Kasumi-1 (cell line): ENCODE results near the gene KCNE5.
A peak's percentile ranks its signal among the peaks of the same experiment; 100 is the strongest.
"Not testable (repeated sequence)": the region's sequence is repeated elsewhere in the genome, so short reads cannot be mapped to it uniquely, and the experiment has no call there.

Experiments
- DNase-seq, 2 experiments: peaks; one replicate each; lab custom pipeline; 2025; lab: John Stamatoyannopoulos, UW

Gene KCNE5, protein sequence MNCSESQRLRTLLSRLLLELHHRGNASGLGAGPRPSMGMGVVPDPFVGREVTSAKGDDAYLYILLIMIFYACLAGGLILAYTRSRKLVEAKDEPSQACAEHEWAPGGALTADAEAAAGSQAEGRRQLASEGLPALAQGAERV

DNA sequence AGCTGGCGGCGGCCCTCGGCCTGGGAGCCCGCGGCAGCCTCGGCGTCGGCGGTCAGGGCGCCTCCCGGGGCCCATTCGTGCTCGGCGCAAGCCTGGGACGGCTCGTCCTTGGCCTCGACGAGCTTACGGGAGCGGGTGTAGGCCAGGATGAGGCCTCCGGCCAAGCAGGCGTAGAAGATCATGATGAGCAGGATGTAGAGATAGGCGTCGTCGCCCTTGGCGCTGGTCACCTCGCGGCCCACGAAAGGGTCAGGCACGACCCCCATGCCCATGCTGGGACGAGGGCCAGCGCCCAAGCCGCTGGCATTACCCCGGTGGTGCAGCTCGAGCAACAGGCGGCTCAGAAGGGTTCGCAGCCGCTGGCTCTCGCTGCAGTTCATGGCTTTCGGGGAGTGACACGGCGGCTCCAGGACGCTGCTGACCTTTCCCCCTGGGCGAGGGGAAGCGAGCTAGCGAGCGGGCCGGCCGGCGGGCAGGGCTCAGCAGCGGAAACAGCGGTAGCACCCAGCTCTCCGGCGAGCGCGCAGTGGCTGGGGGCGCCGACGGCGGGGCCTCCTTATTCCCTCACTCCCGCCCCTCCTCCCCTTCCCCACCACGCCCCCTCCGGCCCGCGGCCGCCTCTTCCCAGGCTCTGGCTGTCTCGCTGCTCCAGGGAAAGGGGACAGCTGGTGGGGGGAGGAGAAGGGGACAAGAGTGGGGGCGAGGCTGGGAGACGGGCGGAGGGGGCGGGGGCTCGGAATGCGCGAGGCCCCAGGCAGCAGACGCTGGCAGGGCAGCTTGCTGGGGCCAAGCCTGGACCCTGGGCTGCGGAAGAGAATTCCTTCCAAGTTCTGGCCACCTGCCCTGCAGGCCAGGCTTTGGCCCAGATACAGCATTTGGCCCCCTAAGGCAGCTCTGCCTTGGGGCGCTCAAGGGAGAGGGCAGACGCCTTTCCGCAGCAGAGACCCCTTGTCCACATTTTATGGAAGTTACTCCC, at the start of gene KCNE5:
TSS of gene KCNE5 (minus strand) at position 532 of the 976 bp plus-strand sequence. CDS start at position 380, 152 bp downstream.
- DNase-seq: no peak

DNA sequence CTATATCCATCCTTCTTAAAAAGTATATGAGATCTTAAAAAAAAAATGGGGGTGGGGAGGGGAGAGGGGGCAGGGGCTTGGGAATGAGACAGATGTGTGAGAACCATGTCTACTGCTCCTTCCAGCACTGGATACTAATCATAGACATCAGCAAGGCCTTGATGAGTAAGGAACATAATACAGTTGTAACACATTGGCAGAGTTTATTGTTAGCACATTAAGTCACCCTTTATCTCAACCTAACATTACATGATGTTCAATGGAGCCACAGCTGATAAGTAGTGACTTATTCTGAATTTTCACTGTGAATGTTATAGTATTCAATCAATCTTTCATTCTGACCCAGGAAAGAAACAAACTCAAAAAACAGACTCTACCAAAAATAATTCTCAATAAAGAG, 47.3 kb upstream of the KCNE5 start:
- no peak for DNase-seq

DNA sequence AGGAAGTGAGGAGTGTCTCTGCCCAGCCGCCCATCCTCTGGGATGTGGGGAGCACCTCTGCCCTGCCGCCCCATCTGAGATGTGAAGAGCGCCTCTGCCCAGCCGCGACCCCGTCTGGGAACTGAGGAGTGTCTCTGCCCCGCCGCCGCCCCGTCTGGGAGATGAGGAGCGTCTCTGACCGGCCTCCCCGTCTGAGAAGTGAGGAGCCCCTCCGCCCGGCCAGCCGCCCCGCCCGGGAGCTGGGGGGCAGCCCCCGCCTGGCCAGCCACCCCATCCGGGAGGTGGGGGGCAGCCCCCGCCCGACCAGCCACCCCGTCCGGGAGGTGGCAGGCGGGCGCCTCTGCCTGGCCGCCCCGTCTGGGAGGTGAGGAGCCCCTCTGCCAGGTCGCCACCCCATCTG, 46.2 kb upstream of the KCNE5 start:
- DNase-seq: not testable (repeated sequence)

DNA sequence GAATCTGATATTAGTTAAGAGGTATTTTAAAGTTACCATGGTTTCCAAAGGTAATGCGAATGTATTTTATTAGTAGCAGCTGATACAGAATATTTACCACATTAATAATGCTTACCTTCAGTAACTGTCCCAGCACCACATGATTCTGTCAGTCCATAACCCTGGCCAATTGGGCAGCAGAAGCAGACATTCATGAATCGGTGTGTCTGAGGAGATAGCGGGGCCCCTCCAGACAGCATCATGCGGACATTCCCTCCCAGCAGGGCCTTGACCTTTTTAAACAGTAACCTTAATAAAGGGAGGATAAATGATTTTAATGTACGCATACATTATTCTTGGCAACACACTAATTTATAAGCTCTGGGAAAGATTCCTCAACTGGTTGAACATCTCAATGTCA, 43.0 kb upstream of the KCNE5 start:
- no peak for DNase-seq

DNA sequence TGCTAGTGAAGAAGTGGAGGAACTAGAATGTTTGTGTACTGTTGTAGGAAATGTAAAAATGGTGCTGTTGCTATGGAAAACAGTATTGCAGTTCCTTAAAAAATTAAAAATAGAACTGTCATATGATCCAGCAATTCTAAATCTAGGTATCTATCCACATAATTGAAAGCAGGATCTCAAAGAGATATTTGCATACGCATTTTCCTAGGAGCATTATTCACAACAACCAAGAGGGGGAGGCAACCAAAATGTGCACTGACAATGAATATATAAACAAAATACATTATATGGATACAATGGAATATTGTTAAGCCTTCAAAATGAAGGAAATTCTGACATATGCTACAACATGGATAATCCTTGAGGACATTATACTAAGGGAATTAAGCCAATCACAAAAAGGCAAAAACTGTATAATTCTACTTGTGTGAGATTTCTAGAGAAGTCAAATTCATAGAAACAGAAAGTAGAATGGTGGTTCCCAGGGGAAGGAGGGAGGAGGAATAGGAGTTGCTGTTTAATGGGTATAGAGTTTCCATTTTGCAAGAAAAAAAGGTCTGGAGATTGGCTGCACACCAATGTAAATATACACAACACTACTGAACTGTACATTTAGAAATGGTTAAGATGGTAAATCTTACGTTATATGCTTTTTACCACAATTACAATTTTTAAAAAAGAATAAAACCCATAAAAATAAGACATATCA, 35.6 kb upstream of the KCNE5 start:
- DNase-seq: no peak

DNA sequence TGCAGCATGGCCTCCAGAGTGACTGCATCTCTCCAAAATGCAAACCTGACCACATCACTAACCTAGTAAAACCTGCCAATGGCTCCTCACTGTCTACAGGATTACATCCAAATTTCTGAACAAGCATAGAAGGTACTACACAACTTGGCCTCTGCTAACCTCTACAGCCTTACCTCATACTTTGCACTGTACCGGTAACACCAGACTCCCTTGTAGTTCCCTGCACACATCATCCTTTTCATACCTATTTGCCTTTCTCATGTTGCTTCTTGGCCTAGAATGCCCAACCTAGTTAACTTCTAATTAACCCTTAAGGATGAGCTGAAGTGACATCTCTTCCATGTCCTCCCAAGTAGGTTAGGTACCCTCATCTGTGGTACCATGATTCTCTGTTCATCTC, 33.4 kb upstream of the KCNE5 start:
- no peak for DNase-seq

DNA sequence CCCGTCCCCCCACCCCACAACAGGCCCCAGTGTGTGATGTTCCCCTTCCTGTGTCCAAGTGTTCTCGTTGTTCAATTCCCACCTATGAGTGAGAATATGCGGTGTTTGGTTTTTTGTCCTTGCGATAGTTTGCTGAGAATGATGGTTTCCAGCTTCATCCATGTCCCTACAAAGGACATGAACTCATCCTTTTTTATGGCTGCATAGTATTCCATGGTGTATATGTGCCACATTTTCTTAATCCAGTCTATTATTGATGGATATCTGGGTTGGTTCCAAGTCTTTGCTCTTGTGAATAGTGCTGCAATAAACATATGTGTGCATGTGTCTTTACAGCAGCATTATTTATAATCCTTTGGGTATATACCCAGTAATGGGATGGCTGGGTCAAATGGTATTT, 32.4 kb upstream of the KCNE5 start:
- DNase-seq: not testable (repeated sequence)

DNA sequence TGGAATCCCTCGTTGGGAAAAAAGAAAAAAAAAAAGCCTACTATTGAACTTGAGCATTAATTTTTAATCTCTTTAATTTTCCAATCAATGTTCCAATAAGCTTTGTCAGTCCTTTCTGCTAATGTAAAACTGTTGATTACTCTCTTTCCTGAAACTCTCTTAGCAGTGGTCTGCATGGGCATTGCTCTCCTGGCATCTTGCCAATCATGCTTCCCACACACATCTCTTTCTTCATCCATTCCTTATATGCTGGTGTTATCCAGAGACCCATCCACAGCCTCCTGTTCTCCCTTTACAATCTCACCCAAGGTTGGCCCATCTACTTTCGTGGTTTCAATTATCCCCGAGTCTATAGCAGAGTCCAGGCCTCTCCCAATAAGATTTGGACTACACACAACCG, 31.8 kb upstream of the KCNE5 start:
- no peak for DNase-seq

DNA sequence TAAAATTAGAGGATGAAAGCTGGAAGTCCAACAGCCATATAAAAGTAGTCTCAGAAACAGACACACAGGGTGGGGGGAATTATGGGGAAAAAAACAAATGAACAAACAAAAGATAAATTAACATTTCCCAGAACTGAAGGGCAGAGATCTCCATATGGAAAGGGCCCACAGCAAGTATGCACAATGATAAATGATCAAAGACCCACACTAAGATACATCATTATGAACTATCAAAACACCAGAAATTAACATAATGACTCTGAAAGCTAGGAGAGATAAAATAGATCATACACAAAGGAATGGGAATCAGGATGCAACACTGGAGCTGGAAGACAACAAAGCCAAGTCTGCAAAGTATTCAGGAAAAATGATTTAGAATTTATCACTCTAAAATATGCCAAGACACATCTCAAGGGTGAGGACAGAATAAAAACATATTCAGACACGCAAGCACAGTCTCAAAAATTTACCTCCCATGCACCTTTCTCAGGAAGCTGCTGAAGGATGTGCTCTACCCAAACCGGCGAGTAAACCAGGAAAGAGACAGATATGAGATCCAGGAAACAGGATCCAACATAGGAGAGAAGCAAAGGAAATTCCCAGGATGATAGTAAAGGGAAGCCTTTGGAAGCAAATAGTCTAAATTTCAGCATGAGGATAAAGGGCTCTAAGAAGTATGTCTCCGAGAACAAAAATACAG, 30.7 kb upstream of the KCNE5 start:
- no peak for DNase-seq

DNA sequence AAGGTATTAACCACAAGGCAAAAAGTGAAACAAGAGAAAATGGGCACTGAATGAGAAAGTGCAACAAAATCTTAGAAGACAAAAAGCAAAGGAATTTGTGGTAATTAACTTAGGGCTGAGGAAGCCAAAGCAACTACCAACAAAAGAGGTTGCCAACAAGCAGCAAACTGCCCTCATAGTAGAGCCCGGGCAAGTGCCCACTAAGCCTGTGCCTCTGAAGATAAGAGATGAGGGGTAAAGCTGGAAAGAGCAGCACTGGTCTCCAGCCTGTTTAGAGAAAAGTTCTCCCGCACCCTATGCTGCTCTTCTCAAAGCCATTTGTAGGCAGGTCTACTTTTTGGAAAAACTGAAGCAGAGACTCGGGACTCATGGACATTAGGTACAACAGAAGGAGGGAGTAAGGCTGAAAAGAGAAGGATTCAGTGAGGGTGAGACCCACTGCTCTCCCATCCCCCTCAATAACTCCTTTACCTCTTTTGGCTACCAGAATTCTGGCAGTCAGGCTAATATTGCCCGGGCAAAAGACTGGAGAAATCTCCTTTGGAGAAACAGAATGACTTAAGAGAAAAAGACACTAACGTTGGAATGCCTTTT, 29.6 kb upstream of the KCNE5 start:
- no peak for DNase-seq

DNA sequence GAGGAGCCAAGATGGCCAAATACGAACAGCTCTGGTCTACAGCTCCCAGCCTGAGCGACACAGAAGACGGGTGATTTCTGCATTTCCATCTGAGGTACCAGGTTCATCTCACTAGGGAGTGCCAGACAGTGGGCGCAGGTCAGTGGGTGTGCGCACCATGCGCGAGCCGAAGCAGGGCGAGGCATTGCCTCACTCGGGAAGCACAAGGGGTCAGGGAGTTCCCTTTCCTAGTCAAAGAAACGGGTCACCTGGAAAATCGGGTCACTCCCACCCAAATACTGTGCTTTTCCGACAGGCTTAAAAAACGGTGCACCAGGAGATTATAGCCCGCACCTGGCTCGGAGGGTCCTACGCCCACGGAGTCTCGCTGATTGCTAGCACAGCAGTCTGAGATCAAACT, 19.7 kb upstream of the KCNE5 start:
- DNase-seq: not testable (repeated sequence)

DNA sequence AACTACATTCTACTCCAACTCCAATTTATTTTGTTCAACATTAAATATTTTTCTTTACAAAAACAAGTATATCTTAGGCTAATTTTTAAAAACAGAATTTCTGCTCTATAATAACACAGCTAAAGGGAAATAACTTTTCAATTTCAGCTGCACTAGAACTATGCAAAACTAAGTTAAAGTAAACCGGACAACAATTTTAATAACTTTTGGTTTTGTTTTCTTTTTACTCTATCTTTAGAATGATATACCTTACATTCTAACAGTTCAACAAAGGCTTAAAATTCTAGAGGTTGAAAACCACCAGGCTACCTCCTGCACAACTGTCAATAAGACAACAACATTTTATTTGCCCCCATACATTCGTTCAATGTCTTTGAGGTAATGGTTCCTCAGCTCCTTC, 18.7 kb upstream of the KCNE5 start:
- no peak for DNase-seq

DNA sequence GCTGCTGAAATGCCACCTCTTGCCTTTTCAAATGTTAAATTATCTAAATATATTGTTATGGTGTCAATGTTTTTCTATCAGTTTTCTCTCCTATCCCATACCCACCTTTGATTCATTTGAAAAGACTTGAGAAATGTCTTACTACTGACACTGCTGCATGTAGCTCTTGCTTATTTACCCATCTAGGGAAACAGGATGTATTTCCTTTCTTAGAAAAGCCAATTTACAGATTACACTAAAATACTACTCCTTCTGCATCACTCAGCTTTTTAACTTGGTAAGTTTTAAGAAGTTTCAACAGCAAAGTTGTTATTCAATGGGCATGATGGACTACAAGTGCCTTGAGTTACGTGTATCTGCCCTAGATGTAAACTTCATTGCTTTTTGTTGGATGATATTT, 13.2 kb upstream of the KCNE5 start:
- no peak for DNase-seq

DNA sequence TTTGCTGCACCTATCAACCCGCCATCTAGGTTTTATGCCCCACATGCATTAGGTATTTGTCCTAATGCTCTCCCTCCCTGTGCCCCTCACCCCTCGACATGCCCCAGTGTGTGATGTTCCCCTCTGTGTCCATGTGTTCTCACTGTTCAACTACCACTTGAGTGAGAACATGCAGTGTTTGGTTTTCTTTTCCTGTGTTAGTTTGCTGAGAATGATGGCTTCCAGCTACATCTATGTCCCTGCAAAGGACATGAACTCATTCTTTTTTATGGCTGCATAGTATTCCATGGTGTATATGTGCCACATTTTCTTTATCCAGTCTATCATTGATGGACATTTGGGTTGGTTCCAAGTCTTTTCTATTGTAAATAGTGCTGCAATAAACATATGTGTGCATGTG, 12.5 kb upstream of the KCNE5 start:
- not testable (repeated sequence) for DNase-seq

DNA sequence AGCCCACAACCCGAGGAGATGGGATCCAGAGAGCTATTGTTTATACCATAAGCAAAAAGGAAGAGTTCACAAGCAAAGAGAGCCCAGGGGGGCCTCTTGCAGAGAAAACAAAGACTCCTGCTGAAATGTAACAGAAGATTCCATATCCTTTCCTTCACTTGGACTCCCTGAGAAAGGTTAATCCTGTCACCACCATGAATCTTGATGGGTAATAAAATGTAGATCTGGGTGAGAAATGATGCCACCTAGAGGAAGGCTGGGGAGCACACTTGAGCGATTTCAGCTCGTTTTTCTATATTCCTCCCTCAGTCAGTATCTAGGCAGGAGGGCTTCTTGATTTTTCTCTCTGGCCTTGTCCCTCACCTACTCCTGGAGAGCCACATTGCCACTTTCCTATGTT, 10.2 kb upstream of the KCNE5 start:
- peak; percentile 41 to 49 for DNase-seq

DNA sequence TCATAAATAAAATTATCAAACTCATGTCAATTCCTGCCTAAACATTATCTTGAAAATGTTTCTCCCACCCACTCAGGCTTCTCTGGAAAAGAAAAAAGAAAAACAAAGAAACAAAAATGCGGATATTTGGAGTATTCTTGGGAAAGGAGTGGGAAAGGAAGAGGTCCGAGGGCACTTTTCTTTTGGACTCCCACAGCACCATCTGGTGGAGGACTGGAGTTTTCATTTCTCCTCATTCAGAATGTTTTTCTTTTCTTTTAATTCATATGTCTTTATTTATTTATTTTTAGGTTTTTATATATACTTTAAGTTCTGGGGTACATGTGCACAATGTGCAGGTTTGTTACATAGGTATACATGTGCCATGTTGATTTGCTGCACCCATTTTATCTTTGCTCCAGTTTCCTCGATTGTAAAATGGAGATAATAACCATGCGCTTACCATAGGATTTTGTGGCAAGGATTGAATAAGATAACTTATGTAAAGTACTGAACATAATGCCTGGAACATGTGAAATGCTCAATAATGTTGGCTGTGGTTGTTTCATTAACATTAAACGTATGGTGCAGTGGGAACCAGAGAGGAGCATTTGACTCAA, 8.0 kb upstream of the KCNE5 start:
- DNase-seq: peak; percentile 3 to 12

DNA sequence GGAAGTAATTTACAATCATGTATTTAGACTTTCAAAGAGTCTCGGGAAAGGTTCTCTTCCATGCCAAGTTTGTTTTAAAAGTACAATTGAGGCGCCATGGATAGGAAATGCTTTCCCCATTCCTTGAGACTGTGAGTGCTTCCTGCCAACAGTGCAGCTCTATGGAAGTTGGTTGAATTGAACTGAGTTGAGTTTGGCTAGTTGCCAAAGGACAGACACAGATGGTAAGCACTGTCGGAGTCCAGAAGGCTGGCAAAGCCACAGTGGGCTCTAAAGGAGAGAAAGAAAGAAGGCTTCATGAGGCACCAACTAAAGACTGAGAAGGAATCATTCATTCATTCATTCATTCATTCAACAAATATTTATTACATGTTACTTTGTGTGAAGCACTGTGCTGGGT, 4.3 kb upstream of the KCNE5 start:
- no peak for DNase-seq

DNA sequence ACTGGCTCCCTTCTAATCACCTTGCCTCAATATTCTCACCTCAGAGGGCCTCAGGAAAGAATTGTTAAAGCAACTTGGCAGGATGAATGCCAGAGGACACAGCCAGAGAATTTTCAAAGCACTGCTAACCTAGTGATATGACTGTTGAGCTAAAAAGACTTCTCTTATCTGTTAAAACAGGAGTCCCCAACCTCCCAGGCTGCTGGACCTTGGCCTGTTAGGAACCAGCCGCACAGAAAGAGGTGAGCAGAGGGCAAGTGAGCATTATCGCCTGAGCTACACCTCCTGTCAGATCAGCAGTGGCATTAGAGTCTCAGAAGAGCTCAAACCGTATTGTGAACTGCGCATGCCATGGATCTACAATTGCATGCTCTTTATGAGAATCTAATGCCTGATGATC, 1.7 kb upstream of the KCNE5 start:
- no peak for DNase-seq

DNA sequence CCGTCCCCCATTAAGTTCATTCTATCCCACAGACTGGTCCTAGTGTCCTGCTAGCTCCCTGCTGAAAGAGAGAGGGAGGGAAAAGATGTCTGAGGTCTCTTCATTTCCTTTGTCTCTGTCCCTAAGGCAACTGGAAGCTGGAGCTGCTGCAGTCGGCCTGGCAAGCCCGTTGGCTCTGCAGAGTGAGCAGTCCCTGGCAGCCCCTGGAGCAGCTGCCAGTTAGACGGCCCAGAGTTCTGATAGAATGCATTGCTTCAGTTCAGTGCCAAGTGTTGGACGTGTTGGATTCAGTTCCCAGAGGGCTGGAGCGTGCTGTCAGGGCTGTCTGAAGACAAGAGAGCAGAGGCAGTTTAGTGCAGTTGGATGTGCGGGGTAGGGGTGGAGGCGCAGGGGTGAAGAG, 975 bp downstream of the KCNE5 start:
- no peak for DNase-seq

DNA sequence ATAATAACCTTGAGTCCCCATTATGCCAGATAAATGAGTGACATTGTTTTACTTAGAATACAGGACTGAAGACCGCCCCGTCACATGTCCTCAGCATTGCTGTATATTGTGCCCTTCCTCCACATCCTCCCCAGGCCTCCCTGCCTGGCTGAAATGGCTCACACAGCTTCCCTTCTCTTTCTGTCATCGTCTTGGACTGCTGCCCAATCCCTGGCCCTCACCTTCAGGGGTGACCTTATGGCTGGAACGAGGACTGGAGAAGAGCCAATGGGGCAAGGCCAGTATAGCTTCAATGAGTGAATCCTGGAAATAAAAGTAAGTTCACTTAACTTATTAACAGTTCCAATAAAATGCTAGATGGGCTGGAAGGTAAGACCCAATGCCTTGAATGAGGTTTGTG, 2.7 kb downstream of the KCNE5 start:
- no peak for DNase-seq

DNA sequence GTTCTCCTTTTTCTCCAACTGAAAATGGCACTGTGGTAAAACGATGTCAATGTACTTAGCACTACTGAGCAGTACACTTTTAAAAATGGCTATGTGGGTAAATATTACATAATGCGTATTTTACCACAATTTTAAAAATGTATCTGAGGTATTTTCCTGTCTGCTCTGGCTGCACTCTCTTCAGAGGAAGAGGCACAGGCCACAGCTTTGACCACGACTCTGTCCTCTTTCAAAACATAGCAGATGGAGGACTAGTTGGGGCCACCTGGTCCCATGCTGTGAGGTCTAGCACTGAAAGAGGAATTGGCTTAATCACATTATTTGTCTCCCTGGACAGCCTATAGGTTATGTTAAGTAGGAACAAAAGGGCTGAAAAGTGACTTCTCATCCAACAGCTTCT, 5.2 kb downstream of the KCNE5 start:
- DNase-seq: peak; percentile 73 to 82
